ENCODE measurements around the gene LPAR1. TPM values are rescaled to one million over a fixed set of nuclear protein-coding genes. Genes with fewer than 3 reads are reported as not detected.

LPAR1 gene
- total and polyA plus RNA-seq, 9 of the 15 experiments (the other 6 are each of a cell fraction or from before 2014, with no cell fraction given), result 0.13 TPM; not detected in 8

DNA sequence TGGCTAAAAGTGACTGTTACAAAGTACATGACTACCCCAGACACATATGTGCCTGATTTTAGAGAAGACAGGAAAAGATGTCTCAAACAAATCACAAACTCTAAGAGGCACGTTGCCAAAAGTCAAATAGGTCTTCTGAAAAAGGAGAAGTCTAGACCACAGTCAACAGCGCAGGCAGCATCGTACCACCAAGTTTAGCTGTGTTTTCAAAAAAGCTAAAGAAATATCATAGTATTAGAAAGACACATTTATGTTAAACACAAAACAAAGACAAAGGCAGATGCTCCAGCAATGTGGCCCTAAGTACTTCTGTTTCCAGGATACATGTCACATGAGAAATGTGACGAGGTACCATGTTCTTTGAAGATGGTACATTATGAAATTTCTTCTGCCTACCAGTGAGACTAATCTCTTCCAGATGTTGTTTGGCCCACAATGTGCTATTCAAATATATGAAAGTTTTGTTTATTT is 43.5 kb downstream of the LPAR1 start (continued):
- TF ChIP-seq, protein P1, sequence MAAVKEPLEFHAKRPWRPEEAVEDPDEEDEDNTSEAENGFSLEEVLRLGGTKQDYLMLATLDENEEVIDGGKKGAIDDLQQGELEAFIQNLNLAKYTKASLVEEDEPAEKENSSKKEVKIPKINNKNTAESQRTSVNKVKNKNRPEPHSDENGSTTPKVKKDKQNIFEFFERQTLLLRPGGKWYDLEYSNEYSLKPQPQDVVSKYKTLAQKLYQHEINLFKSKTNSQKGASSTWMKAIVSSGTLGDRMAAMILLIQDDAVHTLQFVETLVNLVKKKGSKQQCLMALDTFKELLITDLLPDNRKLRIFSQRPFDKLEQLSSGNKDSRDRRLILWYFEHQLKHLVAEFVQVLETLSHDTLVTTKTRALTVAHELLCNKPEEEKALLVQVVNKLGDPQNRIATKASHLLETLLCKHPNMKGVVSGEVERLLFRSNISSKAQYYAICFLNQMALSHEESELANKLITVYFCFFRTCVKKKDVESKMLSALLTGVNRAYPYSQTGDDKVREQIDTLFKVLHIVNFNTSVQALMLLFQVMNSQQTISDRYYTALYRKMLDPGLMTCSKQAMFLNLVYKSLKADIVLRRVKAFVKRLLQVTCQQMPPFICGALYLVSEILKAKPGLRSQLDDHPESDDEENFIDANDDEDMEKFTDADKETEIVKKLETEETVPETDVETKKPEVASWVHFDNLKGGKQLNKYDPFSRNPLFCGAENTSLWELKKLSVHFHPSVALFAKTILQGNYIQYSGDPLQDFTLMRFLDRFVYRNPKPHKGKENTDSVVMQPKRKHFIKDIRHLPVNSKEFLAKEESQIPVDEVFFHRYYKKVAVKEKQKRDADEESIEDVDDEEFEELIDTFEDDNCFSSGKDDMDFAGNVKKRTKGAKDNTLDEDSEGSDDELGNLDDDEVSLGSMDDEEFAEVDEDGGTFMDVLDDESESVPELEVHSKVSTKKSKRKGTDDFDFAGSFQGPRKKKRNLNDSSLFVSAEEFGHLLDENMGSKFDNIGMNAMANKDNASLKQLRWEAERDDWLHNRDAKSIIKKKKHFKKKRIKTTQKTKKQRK (IDR thresholded peaks at IDR 0.05; ENCODE audit: borderline replicate concordance, low read depth, low read length), result no peak
- no peak for TF ChIP-seq RB1 (IDR thresholded peaks at IDR 0.05; ENCODE audit: low read depth)
- TF ChIP-seq ELF1 (tag; IDR thresholded peaks at IDR 0.05), result no peak
- no peak for TF ChIP-seq HLTF (IDR thresholded peaks at IDR 0.05)
- TF ChIP-seq, protein P2, sequence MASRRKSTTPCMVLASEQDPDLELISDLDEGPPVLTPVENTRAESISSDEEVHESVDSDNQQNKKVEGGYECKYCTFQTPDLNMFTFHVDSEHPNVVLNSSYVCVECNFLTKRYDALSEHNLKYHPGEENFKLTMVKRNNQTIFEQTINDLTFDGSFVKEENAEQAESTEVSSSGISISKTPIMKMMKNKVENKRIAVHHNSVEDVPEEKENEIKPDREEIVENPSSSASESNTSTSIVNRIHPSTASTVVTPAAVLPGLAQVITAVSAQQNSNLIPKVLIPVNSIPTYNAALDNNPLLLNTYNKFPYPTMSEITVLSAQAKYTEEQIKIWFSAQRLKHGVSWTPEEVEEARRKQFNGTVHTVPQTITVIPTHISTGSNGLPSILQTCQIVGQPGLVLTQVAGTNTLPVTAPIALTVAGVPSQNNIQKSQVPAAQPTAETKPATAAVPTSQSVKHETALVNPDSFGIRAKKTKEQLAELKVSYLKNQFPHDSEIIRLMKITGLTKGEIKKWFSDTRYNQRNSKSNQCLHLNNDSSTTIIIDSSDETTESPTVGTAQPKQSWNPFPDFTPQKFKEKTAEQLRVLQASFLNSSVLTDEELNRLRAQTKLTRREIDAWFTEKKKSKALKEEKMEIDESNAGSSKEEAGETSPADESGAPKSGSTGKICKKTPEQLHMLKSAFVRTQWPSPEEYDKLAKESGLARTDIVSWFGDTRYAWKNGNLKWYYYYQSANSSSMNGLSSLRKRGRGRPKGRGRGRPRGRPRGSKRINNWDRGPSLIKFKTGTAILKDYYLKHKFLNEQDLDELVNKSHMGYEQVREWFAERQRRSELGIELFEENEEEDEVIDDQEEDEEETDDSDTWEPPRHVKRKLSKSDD (conservative IDR thresholded peaks at IDR 0.05; ENCODE audit: low read length), result no peak
- TF ChIP-seq, protein P3, sequence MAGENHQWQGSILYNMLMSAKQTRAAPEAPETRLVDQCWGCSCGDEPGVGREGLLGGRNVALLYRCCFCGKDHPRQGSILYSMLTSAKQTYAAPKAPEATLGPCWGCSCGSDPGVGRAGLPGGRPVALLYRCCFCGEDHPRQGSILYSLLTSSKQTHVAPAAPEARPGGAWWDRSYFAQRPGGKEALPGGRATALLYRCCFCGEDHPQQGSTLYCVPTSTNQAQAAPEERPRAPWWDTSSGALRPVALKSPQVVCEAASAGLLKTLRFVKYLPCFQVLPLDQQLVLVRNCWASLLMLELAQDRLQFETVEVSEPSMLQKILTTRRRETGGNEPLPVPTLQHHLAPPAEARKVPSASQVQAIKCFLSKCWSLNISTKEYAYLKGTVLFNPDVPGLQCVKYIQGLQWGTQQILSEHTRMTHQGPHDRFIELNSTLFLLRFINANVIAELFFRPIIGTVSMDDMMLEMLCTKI (IDR thresholded peaks at IDR 0.05; ENCODE audit: partially characterized antibody), result no peak
- TF ChIP-seq MAFK (IDR thresholded peaks at IDR 0.05; ENCODE audit: low read length), result no peak

All from K562 (cell line).